ENCODE measurements around the gene ZFHX2. TPM values are rescaled to one million over a fixed set of nuclear protein-coding genes. Genes with fewer than 3 reads are reported as not detected.
"Not testable (repeated sequence)": the region's sequence is repeated elsewhere in the genome, so short reads cannot be mapped to it uniquely, and the experiment has no call there.

ZFHX2 gene
- 1 to 10 TPM; 1.5 to 1.8 TPM for total RNA-seq

DNA sequence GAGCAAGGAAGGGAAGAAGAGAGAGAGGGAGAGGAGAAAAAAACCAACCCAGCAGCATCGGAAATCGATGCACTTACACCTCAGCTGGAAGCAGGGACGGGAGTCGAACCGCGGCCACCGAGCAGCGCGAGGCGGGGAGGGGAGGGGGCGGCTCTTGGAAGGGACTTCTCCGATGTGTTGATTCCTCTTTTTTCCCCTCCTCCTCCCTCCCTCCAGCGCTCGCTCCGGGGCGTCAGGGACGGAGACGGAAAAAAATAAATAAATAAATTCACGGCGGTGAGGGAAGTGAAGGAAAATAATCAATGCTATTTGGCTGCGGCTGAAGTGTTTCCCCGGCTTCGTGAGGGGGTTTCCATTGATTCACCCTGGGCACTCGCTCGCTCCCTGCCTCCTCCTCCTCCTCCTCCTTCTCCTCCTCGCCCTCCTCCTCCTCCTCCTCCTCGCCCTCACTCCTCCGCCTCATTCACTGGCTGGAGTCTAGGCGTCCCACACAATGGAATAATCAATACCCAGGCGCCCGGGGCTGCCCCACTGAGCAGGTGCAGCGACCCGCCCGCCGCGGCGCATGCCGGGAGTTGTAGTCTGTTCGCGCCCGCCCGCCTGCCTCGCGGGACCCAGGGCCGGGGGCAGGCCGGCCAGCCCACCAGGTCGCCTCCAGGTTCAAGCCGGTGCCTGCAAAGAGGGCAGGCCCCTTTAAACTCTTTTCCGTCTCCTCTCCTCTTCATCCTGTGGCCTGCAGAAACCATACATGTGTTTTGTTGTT lies at the start of gene ZFHX2:
ZFHX2 (minus strand) TSS at position 500 of the 763 bp plus-strand sequence. CDS start 16,440 bp downstream, outside the sequence.
- Mint-ChIP-seq H3K27ac (peak within 1 kb of the TSS; percentile 44), H3K9me3 (no peaks in the 10 kb centered on the region), H3K27me3 (no peaks in the 10 kb centered on the region), H3K4me1 (peaks cover 15% of the 10 kb centered on the region), H3K36me3 (ENCODE audit: low read depth) (no peaks in the 10 kb centered on the region), H3K4me3 (peak within 1 kb of the TSS; percentile 18)
- ChIA-PET CTCF (interaction anchor here (0.8 to 2.1 kb wide), 4 partner anchors 10 to 95 kb away, joined by 3 to 14 read pairs (median 3); no protein-coding TSS in a partner anchor), POLR2A (interaction anchor here (1.0 to 1.1 kb wide), 3 partner anchors 16 to 231 kb away, joined by 3 to 5 read pairs (median 4); partner anchors contain the start of genes AP1G2, NGDN and PABPN1)
- peak; percentile 80 for DNase-seq

DNA sequence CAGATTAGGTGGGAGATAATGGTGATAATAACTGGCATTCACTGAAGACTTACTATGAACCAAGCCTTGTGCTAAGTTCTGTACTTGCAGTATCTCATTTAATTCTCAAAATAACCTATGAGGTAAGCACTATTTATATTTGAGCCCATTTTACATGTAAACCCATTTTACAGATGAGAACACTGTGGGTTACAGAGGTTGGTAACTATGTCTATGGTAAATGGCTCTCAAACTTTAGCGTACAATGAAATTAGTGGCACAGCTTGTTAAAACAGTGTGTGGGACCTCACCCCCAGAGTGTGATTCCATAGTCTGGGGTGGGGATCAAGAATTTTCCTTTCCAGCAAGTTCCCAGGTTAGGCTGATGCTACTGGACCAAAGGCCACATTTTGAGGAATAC lies 49.2 kb upstream of the ZFHX2 start:
- Mint-ChIP-seq H3K36me3 (ENCODE audit: low read depth) (no peaks in the 10 kb centered on the region), H3K4me3 (no peak overlapping the region), H3K9me3 (no peaks in the 10 kb centered on the region), H3K4me1 (peaks cover 4% of the 10 kb centered on the region), H3K27me3 (no peaks in the 10 kb centered on the region), H3K27ac (no peak overlapping the region)
- CTCF ChIA-PET, result no interaction called here
- no peak for DNase-seq
- POLR2A ChIA-PET, result no interaction called here

DNA sequence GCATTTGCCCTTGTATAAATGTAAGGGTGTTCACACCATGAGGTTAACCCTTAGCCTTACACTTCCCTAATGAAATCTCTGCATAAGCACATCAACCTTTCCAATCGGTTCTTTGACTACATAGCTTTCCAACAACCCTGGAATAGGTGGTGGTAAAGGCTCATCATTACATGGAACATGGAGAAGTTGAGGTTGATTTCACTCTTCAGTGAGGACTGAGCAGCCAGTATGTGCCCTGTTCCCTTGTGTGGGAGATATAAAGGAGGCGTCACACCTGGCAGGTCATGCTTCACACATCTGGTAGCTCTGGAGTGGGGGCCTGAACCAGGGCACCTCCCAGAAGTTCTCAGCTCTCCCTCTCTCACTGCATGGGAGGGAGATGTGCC lies 48.8 kb upstream of the ZFHX2 start:
- no peaks in the 10 kb centered on the region for H3K4me1 Mint-ChIP-seq
- H3K9me3 Mint-ChIP-seq, result no peaks in the 10 kb centered on the region
- no peak for DNase-seq
- no peak overlapping the region for H3K4me3 Mint-ChIP-seq
- POLR2A ChIA-PET, result no interaction called here
- no peak overlapping the region for H3K27ac Mint-ChIP-seq
- H3K36me3 Mint-ChIP-seq (ENCODE audit: low read depth), result no peaks in the 10 kb centered on the region
- CTCF ChIA-PET, result interaction anchor here (1.1 kb wide), 1 partner anchor 310 kb away, joined by 4 read pairs; no protein-coding TSS in a partner anchor
- no peaks in the 10 kb centered on the region for H3K27me3 Mint-ChIP-seq

- H3K4me3 Mint-ChIP-seq; H3K27ac Mint-ChIP-seq; CTCF ChIA-PET; H3K27me3 Mint-ChIP-seq; H3K36me3 Mint-ChIP-seq (ENCODE audit: low read depth); DNase-seq; POLR2A ChIA-PET; H3K4me1 Mint-ChIP-seq; H3K9me3 Mint-ChIP-seq: not testable (repeated sequence)
These were observed 42.6 kb upstream of the ZFHX2 start for GRCh38 chr14:23594191-23594590.

- H3K4me3 Mint-ChIP-seq, result no peak overlapping the region
- H3K9me3 Mint-ChIP-seq, result no peaks in the 10 kb centered on the region
- H3K36me3 Mint-ChIP-seq (ENCODE audit: low read depth), result no peaks in the 10 kb centered on the region
- peaks cover 14% of the 10 kb centered on the region for H3K27me3 Mint-ChIP-seq
- peaks cover 2% of the 10 kb centered on the region for H3K4me1 Mint-ChIP-seq
- POLR2A ChIA-PET, result no interaction called here
- no peak for DNase-seq
- H3K27ac Mint-ChIP-seq, result no peak overlapping the region
- CTCF ChIA-PET, result interaction anchor here (0.6 to 3.8 kb wide), 5 partner anchors 21 to 320 kb away, joined by 3 to 64 read pairs (median 4); no protein-coding TSS in a partner anchor
These were observed 38.6 kb upstream of the ZFHX2 start for GRCh38 chr14:23590198-23590597.

- H3K27ac Mint-ChIP-seq, result no peak overlapping the region
- CTCF ChIA-PET, result interaction anchor here (0.7 to 3.8 kb wide), 16 partner anchors 17 to 364 kb away, joined by 3 to 64 read pairs (median 4); no protein-coding TSS in a partner anchor
- no peak for DNase-seq
- H3K27me3 Mint-ChIP-seq, result peaks cover 14% of the 10 kb centered on the region
- H3K4me3 Mint-ChIP-seq, result no peak overlapping the region
- H3K4me1 Mint-ChIP-seq, result peaks cover 2% of the 10 kb centered on the region
- H3K9me3 Mint-ChIP-seq, result no peaks in the 10 kb centered on the region
- no peaks in the 10 kb centered on the region for H3K36me3 Mint-ChIP-seq (ENCODE audit: low read depth)
- POLR2A ChIA-PET, result interaction anchor here (1.5 kb wide), 1 partner anchor 21 kb away, joined by 3 read pairs; no protein-coding TSS in a partner anchor
These were observed 38.0 kb upstream of the ZFHX2 start for GRCh38 chr14:23589606-23590005.

DNA sequence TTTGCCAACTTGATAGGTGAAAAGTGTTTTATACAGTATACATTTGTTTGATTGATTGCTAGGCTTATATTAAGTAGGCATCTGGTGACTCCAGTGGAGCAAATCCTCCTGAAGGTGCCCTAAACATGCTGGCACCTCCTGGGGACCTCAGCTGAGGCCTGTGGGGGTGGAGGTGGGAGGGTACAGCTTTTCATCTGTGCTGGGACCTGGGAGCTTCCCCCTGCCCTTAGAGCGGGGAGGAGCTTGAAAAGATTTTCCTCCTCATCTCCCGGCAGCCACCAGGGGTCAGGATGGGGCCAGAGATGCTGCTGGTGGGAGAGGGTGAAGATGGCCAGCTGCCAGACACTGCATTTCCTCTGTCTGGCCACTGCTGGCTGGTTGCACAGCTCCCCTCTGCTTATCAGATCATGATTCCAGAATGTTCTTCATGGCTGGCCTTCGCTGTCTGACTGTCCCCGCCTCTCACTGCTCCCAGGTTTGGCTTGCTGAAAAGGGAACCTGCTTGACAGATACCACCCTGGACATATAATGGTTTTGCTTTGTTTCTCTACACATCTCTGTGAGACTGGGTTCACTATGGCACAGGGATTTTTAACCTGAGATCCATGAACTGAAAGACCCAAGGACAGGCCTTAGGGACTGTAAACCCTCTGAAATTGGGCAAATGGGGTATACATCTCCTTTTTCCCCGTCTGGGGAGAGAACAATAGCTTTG lies 37.5 kb upstream of the ZFHX2 start:
- Mint-ChIP-seq H3K36me3 (ENCODE audit: low read depth) (no peaks in the 10 kb centered on the region), H3K4me3 (no peak overlapping the region), H3K4me1 (peaks cover 2% of the 10 kb centered on the region), H3K27ac (no peak overlapping the region), H3K27me3 (peaks cover 14% of the 10 kb centered on the region), H3K9me3 (no peaks in the 10 kb centered on the region)
- ChIA-PET CTCF (interaction anchor here (0.6 to 3.8 kb wide), 23 partner anchors 9 to 364 kb away, joined by 3 to 64 read pairs (median 4); no protein-coding TSS in a partner anchor), POLR2A (interaction anchor here (1.5 kb wide), 1 partner anchor 21 kb away, joined by 3 read pairs; no protein-coding TSS in a partner anchor)
- peak; percentile 81 for DNase-seq

DNA sequence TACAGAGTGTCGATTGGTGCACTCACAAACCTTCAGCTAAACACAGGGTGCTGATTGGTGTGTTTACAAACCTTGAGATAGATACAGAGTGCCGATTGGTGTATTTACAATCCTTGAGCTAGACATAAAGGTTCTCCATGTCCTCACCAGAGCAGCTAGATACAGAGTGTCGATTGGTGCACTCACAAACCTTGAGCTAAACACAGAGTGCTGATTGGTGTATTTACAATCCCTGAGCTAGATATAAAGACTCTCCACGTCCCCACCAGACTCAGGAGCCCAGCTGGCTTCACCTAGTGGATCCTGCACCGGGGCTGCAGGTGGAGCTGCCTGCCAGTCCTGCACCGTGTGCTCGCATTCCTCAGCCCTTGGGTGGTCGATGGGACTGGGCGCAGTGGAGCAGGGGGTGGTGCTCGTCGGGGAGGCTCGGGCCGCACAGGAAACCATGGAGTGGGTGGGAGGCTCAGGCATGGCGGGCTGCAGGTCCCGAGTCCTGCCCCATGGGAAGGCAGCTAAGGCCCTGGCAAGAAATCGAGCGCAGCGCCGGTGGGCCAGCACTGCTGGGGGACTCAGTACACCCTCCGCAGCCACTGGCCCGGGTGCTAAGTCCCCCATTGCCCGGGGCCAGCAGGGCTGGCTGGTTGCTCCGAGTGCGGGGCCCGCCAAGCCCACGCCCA lies 33.1 kb upstream of the ZFHX2 start:
- H3K9me3 Mint-ChIP-seq; DNase-seq; H3K4me1 Mint-ChIP-seq; CTCF ChIA-PET; H3K27ac Mint-ChIP-seq; H3K4me3 Mint-ChIP-seq; H3K36me3 Mint-ChIP-seq (ENCODE audit: low read depth); POLR2A ChIA-PET: not testable (repeated sequence)
- H3K27me3 Mint-ChIP-seq, result peaks cover 27% of the 10 kb centered on the region

GRCh38 chr14:23583761-23584526 lies 32.4 kb upstream of the ZFHX2 start:
- CTCF ChIA-PET, result interaction anchor here (1.2 kb wide), 1 partner anchor 46 kb away, joined by 4 read pairs; no protein-coding TSS in a partner anchor

GRCh38 chr14:23582906-23583760 lies 31.6 kb upstream of the ZFHX2 start:
- Mint-ChIP-seq H3K9me3 (no peaks in the 10 kb centered on the region), H3K27me3 (peaks cover 36% of the 10 kb centered on the region), H3K27ac (no peak overlapping the region), H3K4me3 (no peak overlapping the region), H3K4me1 (no peaks in the 10 kb centered on the region), H3K36me3 (ENCODE audit: low read depth) (no peaks in the 10 kb centered on the region)
- ChIA-PET CTCF (interaction anchor here (1.2 kb wide), 1 partner anchor 47 kb away, joined by 4 read pairs; no protein-coding TSS in a partner anchor), POLR2A (interaction anchor here (0.9 kb wide), 1 partner anchor 13 kb away, joined by 3 read pairs; no protein-coding TSS in a partner anchor)
- no peak for DNase-seq

More at GRCh38 chr14:23583761-23584526, 32.4 kb upstream of the ZFHX2 start:
- H3K36me3 Mint-ChIP-seq (ENCODE audit: low read depth); H3K4me3 Mint-ChIP-seq; DNase-seq; H3K27ac Mint-ChIP-seq; H3K4me1 Mint-ChIP-seq; H3K9me3 Mint-ChIP-seq: not testable (repeated sequence)
- POLR2A ChIA-PET, result interaction anchor here (0.9 kb wide), 1 partner anchor 13 kb away, joined by 3 read pairs; no protein-coding TSS in a partner anchor
- peaks cover 33% of the 10 kb centered on the region for H3K27me3 Mint-ChIP-seq

GRCh38 chr14:23580948-23581281 lies 29.4 kb upstream of the ZFHX2 start:
- ChIA-PET POLR2A (no interaction called here), CTCF (no interaction called here)
- no peak for DNase-seq
- Mint-ChIP-seq H3K36me3 (ENCODE audit: low read depth) (no peaks in the 10 kb centered on the region), H3K4me3 (no peak overlapping the region), H3K27ac (no peak overlapping the region), H3K27me3 (peaks cover 40% of the 10 kb centered on the region), H3K4me1 (peaks cover 7% of the 10 kb centered on the region), H3K9me3 (no peaks in the 10 kb centered on the region)
